ENCODE measurements around the gene RABL6.
"Not testable (repeated sequence)": the region's sequence is repeated elsewhere in the genome, so short reads cannot be mapped to it uniquely, and the experiment has no call there.

Gene RABL6

DNA sequence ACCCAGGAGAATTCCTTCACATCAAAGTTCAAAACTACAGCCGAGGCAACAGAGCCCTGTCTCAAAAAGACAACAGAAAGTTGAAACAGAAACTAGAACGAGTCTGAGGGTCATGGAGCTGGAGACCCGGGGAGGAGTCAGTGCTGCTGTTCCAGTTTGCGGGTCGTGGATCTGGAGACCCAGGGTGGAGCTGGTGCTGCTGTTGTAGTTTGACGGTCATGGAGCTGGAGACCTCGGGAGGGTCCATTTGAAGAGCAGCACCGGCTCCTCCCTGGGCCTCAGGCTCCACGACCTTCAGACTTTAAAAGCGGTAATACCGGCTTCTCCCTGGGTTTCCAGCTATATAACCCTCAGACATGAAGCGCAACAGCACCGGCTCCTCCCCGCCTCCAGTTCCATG is 30.4 kb upstream of the RABL6 start:
- no peak for DNase-seq

DNA sequence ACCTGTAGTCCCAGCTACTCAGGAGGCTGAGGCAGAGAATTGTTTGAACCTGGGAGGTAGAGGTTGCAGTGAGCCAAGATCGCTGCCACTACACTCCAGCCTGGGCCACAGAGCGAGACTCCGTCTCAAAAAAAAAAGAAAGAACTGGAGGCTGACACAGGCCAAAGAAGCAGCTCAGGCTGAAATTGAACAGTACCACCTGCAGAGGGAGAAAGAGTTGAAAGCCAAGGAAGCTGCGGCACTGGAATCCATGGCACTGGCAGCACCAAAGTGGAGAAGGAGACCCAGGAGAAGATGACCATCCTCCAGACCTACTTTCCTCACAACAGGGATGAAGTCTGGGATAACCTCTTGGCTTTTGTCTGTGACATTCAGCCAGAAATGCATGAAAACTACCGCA is 27.9 kb upstream of the RABL6 start:
- DNase-seq: no peak

DNA sequence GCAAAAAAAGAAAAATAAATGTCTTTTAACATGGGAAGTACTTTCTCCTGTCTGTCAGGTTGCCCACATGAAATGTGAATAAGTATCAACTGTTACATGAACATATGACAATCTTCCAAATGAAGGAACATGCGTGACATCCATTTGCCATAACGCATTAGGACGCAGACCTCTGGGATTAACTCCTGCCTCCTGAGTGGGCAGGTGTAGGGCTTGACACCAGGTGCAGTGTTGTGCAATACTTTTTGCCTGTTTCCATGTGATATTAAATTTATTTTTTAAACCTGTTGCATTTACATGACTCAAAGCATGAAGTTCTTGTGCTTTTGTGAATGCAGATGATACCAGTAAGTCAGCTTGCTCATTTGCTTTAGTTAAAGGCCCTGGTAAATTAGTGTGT is 25.3 kb upstream of the RABL6 start:
- DNase-seq: no peak

DNA sequence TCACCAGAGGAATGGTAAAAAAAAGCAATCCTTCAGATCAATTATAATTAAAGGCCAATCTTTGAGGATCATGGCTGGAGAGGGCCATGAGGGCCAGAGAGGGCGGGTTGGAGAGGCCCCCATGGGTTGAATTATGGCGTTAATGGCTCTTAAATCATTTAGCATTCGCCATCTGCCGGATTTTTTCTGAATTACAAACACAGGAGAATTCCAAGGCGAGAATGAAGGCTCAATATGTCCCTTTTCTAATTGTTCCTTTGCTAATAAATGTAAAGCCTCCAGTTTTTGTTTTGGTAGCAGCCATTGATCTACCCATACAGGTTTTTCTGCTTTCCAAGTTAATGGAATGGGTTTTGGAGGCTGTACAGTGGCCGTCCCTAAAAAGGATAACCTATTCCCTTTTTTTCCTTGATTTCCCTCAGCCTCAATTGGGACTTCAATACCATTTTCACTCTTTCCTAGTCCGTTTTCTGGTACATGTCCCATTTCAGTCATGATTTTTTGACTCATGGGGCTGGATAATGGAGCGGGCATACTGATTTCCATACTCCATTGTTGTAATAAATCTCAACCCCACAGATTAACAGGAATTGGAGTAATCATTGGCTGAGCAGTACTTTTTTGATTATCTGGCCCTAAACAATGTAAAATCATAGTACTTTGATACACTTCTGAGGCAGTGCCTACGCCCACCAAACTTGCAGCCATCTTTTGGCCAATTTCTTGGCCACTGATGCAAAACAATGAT is 23.3 kb upstream of the RABL6 start:
- DNase-seq: no peak

DNA sequence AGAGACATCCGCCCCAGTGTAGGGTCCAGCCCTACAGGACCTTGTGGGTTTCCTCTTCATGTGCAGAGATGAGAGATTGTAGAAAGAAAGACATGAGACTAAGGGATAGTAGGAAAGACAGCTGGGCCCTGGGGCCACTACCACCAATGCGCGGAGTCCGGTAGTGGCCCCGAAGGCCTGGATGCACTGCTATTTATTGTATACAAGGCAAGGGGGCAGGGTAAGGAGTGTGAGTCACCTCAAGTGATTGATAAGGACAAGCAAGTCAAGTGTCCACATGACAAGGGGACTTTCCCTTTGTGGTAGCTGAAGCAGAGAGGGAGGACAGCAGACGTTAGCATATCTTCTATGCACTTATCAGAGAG is 22.8 kb upstream of the RABL6 start:
- no peak for DNase-seq

GRCh38 chr9:136785565-136786355 is 22.0 kb upstream of the RABL6 start:
- DNase-seq: not testable (repeated sequence)

DNA sequence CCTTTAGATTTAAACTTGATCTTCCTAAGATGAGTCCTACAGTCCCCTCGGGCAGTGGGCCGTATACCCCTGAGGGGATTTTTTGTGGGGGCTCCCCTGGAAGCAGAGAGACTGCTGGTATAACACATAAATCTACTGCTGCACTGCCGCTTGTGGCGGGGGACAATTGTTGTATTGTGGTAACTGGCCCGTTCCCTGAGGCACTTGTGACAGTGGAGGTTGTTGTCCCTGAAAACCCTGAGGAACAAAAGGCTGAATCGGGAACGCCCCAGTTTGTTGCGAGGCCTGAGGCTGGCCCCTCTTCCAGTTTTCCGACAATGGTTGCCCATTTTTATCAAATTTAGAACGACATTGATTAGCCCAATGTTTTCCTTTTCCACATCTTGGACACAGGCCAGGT is 21.3 kb upstream of the RABL6 start:
- no peak for DNase-seq

DNA sequence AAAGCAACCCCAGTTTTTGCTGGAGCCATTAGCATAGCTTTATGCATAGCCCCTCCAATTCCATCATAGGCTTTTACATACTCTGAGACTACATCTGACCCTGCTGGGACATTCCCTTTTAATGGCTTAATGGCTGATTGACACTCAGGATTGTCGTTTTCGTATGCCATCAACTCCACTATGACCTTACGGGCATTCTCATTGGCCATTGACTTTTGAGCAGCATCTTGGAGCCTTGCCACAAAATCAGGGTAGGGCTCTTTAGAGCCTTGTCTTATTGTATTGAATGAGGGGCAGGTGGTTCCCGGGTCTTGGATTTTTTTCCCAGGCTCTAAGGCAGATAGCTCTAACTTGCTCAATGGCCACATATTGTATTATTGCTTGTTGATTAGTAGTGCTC is 20.8 kb upstream of the RABL6 start:
- not testable (repeated sequence) for DNase-seq

- peak; percentile 79 for DNase-seq
Observed at GRCh38 chr9:136787690-136788400, 19.9 kb upstream of the RABL6 start.

- DNase-seq: not testable (repeated sequence)
Observed at GRCh38 chr9:136788644-136789522, 18.9 kb upstream of the RABL6 start.

- no peak for DNase-seq
Observed at GRCh38 chr9:136789523-136789937, 18.2 kb upstream of the RABL6 start.

DNA sequence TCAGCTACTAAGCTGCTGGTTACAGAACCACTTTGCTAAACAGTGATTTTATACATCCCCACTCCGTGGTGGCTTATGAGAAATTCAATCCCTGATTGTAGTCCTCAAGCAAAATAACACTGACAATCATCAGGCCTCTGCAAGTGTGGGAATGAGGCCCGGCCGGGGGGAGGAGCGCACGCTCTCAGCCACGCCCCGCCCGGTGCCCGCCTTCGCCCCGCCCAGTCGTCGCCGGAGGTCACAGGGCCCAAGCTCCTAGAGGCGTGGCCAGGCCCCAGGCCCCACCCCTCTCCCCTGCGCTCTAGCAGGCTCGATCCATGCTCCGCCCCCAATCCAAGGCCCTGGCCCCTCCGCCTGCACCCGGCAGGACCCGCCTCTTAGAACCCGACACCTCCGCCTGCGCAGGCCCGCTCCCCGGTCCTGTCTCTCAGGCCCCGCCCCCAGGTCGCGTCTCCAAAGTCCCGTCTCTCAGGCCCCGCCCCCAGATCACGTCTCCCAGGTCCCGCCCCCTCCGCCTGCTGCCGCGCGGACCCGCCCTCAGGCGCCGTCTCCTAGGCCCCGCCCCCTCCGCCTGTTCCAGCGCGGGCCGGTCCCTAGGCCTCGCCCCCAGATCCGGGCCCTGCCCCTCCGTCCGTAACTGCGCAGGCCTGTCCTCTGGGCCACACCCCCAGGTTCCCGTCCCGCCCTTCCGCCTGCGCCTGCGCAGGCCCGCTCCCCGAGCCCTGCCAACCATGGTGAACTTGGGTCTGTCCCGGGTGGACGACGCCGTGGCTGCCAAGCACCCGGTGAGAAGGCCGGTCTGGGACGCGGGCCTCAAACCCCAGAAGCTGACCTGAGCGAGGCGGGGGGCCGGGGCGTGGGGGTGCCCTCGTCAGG is 16.9 kb upstream of the RABL6 start, which contains the start of gene TMEM141:
TSS of gene TMEM141 (plus strand) at position 705 of the 876 bp plus-strand sequence. CDS start at position 732, 27 bp downstream.
- DNase-seq: peak; percentile 100

DNA sequence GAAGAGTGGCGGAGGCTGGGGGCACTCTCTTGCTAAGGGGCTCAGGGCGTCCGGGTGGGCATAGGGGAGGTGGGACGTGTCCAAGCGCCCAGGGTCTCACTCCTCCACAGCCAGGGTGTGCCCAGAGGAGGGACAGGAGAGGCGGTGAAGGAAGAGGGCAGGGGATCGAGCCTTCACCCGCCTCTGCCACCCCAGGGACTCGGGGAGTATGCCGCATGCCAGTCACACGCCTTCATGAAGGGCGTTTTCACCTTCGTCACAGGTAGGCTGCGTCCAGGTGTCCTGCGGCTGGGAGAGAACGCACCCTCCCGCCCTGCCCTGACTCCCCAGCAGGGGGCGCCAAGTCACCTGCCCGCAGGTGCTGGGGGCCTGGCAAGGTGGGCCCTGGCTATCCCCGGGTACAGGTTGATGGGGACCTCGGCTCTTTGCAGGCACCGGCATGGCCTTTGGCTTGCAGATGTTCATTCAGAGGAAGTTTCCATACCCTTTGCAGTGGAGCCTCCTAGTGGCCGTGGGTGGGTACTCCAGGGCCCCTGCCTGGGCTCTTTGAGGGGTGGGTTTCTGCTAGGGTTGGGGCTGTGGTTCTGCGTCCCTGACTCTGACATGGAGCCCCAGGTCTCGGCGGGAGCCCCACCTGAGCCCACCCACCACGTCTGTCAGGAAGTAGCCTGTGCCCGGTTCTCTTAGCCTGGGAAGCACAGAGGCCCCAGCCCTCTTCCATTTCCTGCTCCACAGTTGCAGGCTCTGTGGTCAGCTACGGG is 16.1 kb upstream of the RABL6 start:
- peak; percentile 57 for DNase-seq

DNA sequence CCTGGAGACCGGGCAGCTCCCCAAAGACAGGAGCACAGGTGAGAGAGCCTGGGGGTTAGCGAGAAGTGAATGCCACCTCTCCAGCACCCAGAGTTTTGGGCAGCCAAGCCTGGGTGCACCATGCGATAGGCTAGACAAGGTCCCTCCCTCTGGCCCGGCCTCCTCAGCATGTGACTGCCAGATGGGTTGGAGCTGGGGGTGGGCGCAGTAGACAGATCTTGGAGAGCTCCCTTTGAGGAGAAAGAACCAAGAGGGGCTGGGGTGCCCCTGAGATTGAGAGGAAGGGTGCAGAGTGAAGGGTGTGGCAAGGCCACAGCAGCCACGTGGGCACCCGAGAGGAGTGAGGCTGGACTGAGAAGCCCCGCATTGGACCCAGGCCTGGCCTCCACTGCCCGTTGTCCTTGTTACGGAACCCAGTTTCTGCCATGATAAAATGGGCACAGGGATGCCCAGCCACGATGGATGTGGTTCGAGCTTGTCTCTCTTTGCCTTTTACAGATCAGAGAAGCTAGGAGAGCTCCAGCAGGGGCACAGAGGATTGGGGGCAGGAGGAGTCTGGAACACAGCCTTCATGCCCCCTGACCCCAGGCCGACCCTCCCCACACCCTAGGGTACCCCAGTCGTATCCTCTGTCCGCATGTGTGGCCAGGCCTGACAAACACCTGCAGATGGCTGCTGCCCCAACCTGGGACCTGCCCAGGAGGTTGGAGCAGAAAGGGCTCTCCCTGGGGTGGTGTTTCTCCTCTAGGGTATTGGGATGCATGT is 15.2 kb upstream of the RABL6 start:
- DNase-seq: no peak

DNA sequence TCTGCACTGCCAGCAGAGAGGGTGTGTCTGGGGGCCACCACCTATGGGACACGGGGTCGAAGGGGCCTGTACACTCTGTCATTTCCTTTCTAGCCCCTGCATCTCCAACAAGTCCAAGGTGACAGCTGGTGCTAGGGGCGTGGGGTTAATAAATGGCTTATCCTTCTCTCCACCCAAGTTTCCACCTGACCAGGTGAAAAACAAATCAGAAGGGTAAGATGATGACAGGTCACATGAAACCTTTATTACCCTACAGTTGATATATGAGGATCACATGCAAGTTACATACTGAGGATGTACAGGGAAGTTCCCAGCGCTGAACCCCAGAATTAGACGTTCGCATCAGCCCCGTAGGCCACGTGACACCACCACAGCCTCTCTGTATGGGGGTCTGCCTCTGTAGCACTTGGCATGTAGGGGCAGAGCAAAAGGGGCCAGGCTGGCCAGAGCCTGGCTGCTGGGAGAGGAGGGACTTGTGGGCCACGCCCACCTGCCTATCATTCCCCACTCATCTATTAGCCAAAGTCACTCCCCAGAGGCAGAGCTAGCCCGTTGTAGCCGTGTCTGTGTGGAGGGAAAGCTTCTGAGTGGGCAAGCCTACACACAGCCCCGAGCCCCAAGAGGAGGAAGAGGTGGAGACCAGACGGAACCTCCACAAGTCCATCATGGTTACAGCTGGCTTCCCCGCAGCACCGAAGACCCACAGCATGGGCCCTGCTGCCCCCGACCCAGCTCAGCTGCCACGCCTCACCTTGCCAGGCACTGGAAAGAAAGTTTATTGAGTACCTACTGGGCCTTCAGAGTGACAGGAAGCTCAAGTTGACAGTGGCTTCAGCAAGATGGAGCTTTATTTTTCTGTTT is 14.4 kb upstream of the RABL6 start:
- DNase-seq: no peak

DNA sequence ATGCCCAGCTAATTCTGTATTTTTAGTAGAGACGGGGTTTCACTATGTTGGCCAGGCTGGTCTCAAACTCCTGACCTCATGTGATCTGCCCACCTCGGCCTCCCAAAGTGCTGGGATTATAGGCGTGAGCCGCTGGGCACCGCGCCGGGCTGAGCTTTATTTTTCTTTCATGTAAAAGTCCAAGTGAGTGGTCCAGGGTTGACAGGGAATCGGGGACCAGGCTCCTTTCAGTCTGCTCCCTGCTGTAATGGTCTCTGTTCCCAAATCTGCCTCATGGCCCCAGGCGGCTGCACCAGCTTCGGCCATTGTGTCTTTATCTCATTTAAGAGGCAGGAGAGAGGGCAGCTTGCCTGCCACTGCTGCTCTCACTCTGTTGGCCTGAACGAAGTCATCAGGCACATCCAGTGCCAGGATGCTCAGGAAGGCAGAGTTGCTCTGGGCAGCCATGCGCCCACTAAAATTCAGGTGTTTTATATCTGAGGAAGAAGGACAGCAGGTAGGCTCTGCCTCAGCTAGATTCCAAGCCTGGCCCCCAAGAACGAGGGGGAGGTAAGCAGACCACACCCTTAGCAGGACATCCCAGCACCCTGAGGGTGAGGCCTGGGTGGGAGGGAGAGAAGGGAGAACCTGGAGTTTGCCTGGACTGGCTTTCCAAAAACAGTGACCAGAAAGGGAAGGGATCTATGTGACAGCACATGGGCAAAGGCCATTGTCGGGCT is 13.3 kb upstream of the RABL6 start:
- DNase-seq: no peak

DNA sequence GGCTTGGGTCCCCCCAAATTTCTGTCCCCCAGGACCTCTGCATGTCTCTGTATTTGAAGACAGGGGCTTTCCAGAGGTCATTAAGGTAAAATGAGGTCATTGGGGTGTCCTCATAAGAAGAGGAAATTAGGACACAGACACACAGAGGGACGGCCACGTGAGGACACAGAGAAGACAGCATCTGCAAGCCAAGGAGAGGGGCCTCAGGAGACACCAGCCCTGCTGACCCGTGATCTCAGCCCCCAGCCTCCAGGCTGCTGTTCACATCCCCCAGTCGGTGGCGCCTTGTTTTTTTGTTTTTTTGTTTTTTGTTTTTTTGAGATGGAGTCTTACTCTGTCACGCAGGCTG is 12.8 kb upstream of the RABL6 start:
- DNase-seq: no peak

- DNase-seq: no peak
Observed at GRCh38 chr9:136796238-136796774, 11.4 kb upstream of the RABL6 start, which contains the start of gene CCDC183. TSS of gene CCDC183 (plus strand) at chr9:136796338. CDS start at chr9:136796398, 60 bp downstream.
